HepG2 (cell line): ENCODE measurements around the gene HELZ. TPM values are rescaled to one million over a fixed set of nuclear protein-coding genes. Genes with fewer than 3 reads are reported as not detected.
A peak's percentile ranks its signal among the peaks of the same experiment; 100 is the strongest.

Experiments used
- ATAC-seq: fragments of 200-7000 bp; cut with Tn5 transposase; 3 replicates; pipeline ENCODE4 v1.9.1; 2020; ENCODE audit warnings: mild to moderate bottlenecking, moderate library complexity
- BruUV-seq: library from RNA; stranded (reverse); fragments of 400-500 nt; replicated peaks from 2 replicates; lab custom pipeline; 2021; lab: Mats Ljungman, UMichigan
- CTCF ChIA-PET: fragments of 300-600 bp; formaldehyde crosslinking; extraction: SDS; loops from one replicate; lab custom pipeline; 2021; ENCODE audit warnings: low total read pairs, inconsistent platforms, low intra/inter-chr PET ratio; lab: Yijun Ruan, JAX
- POLR2A ChIA-PET: fragments of 350-600 bp; sonication (Branson Sonifier 250); formaldehyde crosslinking; loops from one replicate; lab custom pipeline; 2020; ENCODE audit warnings: antibody characterized with exemption, inconsistent platforms; lab: Yijun Ruan, JAX
- DNase-seq: peaks from one replicate; pipeline ENCODE4 v3.0.0-alpha.2; 2015; ENCODE audit warnings: low spot score
- FAIRE-seq: peaks from 3 replicates; lab custom pipeline; 2011; peaks lifted over from hg19 to GRCh38; lab: Jason Lieb, UNC
- H2AFZ ChIP-seq: one replicate; pipeline ENCODE4 v1.6.1; 2011; ENCODE audit warnings: low read length, inconsistent platforms
- H3K27ac ChIP-seq: fragments of 300-600 bp; 3 replicates; pipeline ENCODE4 v1.8.0; 2011; ENCODE audit warnings: mixed run types, mild to moderate bottlenecking, mixed read lengths, low read length, inconsistent platforms; ENCODE audit not compliant: insufficient read depth; ENCODE audit errors: extremely low read length
- H3K27me3 ChIP-seq, 2 experiments: fragments of 200-600 bp in 1 of 2; 2 replicates in 1 of 2; 3 replicates in 1 of 2; pipeline versions ENCODE4 v1.6.0 to v1.8.0; 2011; ENCODE audit warnings: low read length in 2 of 2, mild to moderate bottlenecking in 2 of 2, moderate library complexity in 2 of 2, inconsistent platforms in 1 of 2; ENCODE audit not compliant: insufficient read depth in 2 of 2, control insufficient read depth in 1 of 2
- H3K36me3 ChIP-seq, 2 experiments: fragments of 200-600 bp in 1 of 2; replicated peaks in 1 of 2; 2 replicates in 1 of 2; 3 replicates in 1 of 2; pipeline versions ENCODE4 v1.5.1 to v1.8.0; 2011; ENCODE audit warnings: low read length in 2 of 2, inconsistent platforms in 1 of 2; ENCODE audit not compliant: insufficient read depth in 2 of 2, control insufficient read depth in 1 of 2
- H3K4me1 ChIP-seq: 2 replicates; pipeline ENCODE4 v1.5.1; 2012; ENCODE audit warnings: low read length, inconsistent platforms; ENCODE audit not compliant: insufficient read depth
- H3K4me2 ChIP-seq: 2 replicates; pipeline ENCODE4 v1.6.0; 2011; ENCODE audit warnings: low read depth, low read length, inconsistent platforms
- H3K4me3 ChIP-seq, 3 experiments: fragments of 200-600 bp in 1 of 3; sonication (generic), shearing (Covaris generic) in 1 of 3; replicated peaks in 1 of 3; 2 replicates each; pipeline ENCODE4 v1.5.1; 2011 to 2016; ENCODE audit warnings: low read length in 3 of 3, inconsistent platforms in 2 of 3, low read depth in 2 of 3, mild to moderate bottlenecking in 2 of 3, control low read depth in 1 of 3, mixed read lengths in 1 of 3; ENCODE audit not compliant: insufficient read depth in 1 of 3
- H3K79me2 ChIP-seq: one replicate; pipeline ENCODE4 v1.6.1; 2011; ENCODE audit warnings: low read length, inconsistent platforms; ENCODE audit not compliant: insufficient read depth
- H3K9ac ChIP-seq: 2 replicates; pipeline ENCODE4 v1.6.0; 2011; ENCODE audit warnings: mild to moderate bottlenecking, low read depth, low read length, inconsistent platforms; ENCODE audit not compliant: insufficient read depth
- H3K9me3 ChIP-seq: 2 replicates; pipeline ENCODE4 v1.5.1; 2012; ENCODE audit warnings: mild to moderate bottlenecking, low read length
- H4K20me1 ChIP-seq: 2 replicates; pipeline ENCODE4 v1.6.0; 2011; ENCODE audit warnings: inconsistent platforms, mild to moderate bottlenecking, low read length, moderate library complexity; ENCODE audit not compliant: insufficient read depth
- CCDC6 ChIP-seq: sonication (generic); formaldehyde crosslinking; IDR thresholded peaks from 2 replicates; pipeline ENCODE4 v1.8.1; 2022; ENCODE audit warnings: mild to moderate bottlenecking, missing genetic modification reagents, moderate library complexity
- CTCF ChIP-seq: sonication (generic); formaldehyde crosslinking; IDR thresholded peaks from 2 replicates; pipeline ENCODE4 v1.5.0; 2020; ENCODE audit warnings: mild to moderate bottlenecking, missing genetic modification reagents, moderate library complexity
- FOXK1 ChIP-seq: sonication (generic); formaldehyde crosslinking; IDR thresholded peaks from 2 replicates; pipeline ENCODE4 v1.4.0; 2020; ENCODE audit warnings: low read depth, missing genetic modification reagents, borderline replicate concordance
- SMC3 ChIP-seq: IDR thresholded peaks from 2 replicates; pipeline ENCODE4 v1.6.1; 2011; ENCODE audit warnings: low read length, improper control_type of control experiment
- STAG1 ChIP-seq: sonication (generic); formaldehyde crosslinking; IDR thresholded peaks from 2 replicates; pipeline ENCODE4 v1.4.0; 2020; ENCODE audit warnings: missing genetic modification reagents
- ZBTB40 ChIP-seq, 2 experiments: fragments of 450-650 bp in 1 of 2; sonication (generic) in 1 of 2; formaldehyde crosslinking in 1 of 2; IDR thresholded peaks; 2 replicates each; pipeline versions ENCODE4 v1.6.1 to v1.8.0; 2016 to 2022; ENCODE audit warnings: antibody characterized with exemption in 1 of 2, mild to moderate bottlenecking in 1 of 2, missing genetic modification reagents in 1 of 2
- WGBS: methylation state at CpG from one replicate; pipeline ENCODE4 v1.1.6; 2017; ENCODE audit warnings: low lambda C conversion rate; 5-methylcytosine and 5-hydroxymethylcytosine counted together
- in situ Hi-C: cut with HindIII; loops from 2 replicates; pipeline ENCODE4 v1.10.0; 2017; ENCODE audit warnings: low pct_unique_long_range_greater_than_20kb; ENCODE audit not compliant: extremely low pct_ligation_motif_present
- intact Hi-C: fragments of 100-400 bp; cut with micrococcal nuclease; formaldehyde crosslinking; loops from one replicate; pipeline ENCODE4 v1.10.0; 2022; ENCODE audit not compliant: unreplicated experiment
- polyA plus RNA-seq, 8 experiments: library from polyadenylated mRNA; depleted of rRNA in 3 of 8; stranded (reverse) in 7 of 8; unstranded in 1 of 8; fragments of >200 nt; fragmentation: Illumina TruSeq in 4 of 8; extraction: Trizol in 4 of 8; gene quantifications; 2 replicates each; pipeline versions ENCODE4 v1.2.1 to v1.2.3, GENCODE V29; 2011 to 2016; ENCODE audit warnings: low read depth in 4 of 8, missing spikeins in 1 of 8, mixed read lengths in 1 of 8; ENCODE audit not compliant: insufficient read depth in 1 of 8
- total RNA-seq, 5 experiments: library from RNA; depleted of rRNA; stranded (reverse); fragments of >200 nt; fragmentation: Illumina TruSeq; extraction: Trizol; gene quantifications; 2 replicates each; pipeline ENCODE4 v1.2.3, GENCODE V29; 2016; ENCODE audit warnings: low read depth in 1 of 5

Gene HELZ
- total and polyA plus RNA-seq, 2 of the 13 experiments (the other 11 are each of a cell fraction or from before 2014, with no cell fraction given): 35.3 to 52.4 TPM

- peaks cover 32% of the 10 kb centered on the region for H3K4me1 ChIP-seq
- no peak overlapping the region for H3K4me2 ChIP-seq
- DNase-seq (peak; percentile 34), ATAC-seq (peak; percentile 57), FAIRE-seq (no peak)
- H3K79me2 ChIP-seq: peaks cover 92% of the 10 kb centered on the region
- no peak overlapping the region for H2AFZ ChIP-seq
- TF ChIP-seq CCDC6: no peak
- peak; percentile 49 for TF ChIP-seq CTCF (CRISPR knock-in tag)
- TF ChIP-seq ZBTB40 (IDR thresholded peaks at IDR 0.05): peak; percentile 28; the same call in 1 of the 2 replicates
- no peak for TF ChIP-seq ZBTB40 (CRISPR knock-in tag; IDR thresholded peaks at IDR 0.05)
- peak; percentile 41; the same call in 1 of the 2 replicates for TF ChIP-seq SMC3
- TF ChIP-seq STAG1 (CRISPR knock-in tag): peak; percentile 44
- TF ChIP-seq FOXK1 (CRISPR knock-in tag): no peak
- no peak overlapping the region for H3K9ac ChIP-seq
- H3K27me3 ChIP-seq: no peaks in the 10 kb centered on the region
- intact Hi-C loops: loop anchor here (1.0 kb wide), 1 partner anchor 72 kb away; no protein-coding TSS in a partner anchor
- peaks cover 31 to 89% of the 10 kb centered on the region in 2 experiments for H3K36me3 ChIP-seq
- no peaks in the 10 kb centered on the region for H3K9me3 ChIP-seq
- CTCF ChIA-PET: interaction anchor here (1.3 to 1.5 kb wide), 2 partner anchors 51 to 72 kb away, joined by 4 to 8 read pairs; no protein-coding TSS in a partner anchor
- H3K4me3 ChIP-seq: no peak overlapping the region
- in situ Hi-C loops: no loop called here
- H4K20me1 ChIP-seq: peaks cover 96% of the 10 kb centered on the region
- BruUV-seq: no TSS peak
- POLR2A ChIA-PET: interaction anchor here (1.0 to 1.3 kb wide), 2 partner anchors 18 to 24 kb away, joined by 3 to 4 read pairs; partner anchors contain the start of gene HELZ
- 95% methylated on average over 5 of the region's 5 CpGs for WGBS
- no peak overlapping the region for H3K27ac ChIP-seq
Measured at GRCh38 chr17:67221062-67221998, 23.7 kb downstream of the HELZ start.
